Measurements from ENCODE around the gene OR2T8.

GRCh38 chr1:247924868-247925267 is 4.8 kb downstream of the OR2T8 start, which contains the start of gene OR2AJ1:
- no peak for TF ChIP-seq CTCF (IDR thresholded peaks at IDR 0.05; ENCODE audit: low read depth, low read length, poor library complexity, severe bottlenecking)
- no peak for TF ChIP-seq EZH2phosphoT487 (IDR thresholded peaks at IDR 0.05; ENCODE audit: borderline replicate concordance, low read length)
